ENCODE data around the gene CRYBG2.

CRYBG2 gene

DNA sequence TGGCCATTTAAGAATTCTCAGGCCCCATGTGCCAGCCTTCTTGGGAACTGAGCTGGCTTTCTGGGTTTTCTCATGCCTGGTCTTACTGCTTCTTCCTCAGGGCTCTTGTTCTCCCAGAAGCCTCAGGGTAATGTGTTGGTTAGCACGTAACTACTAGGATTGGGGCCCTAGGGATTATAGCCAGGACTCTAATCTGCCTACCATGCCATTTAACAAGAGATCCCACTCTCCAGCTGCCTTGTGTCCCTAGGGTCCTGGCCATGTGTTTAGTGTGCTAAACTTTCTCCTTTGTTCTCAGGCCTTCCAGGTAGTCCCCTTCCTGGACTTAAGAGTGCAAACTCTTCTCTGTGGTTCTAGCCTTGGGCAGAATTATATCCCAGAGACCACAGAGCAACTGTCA, 76.2 kb downstream of the CRYBG2 start:
- DNase-seq, result peak; percentile 23

DNA sequence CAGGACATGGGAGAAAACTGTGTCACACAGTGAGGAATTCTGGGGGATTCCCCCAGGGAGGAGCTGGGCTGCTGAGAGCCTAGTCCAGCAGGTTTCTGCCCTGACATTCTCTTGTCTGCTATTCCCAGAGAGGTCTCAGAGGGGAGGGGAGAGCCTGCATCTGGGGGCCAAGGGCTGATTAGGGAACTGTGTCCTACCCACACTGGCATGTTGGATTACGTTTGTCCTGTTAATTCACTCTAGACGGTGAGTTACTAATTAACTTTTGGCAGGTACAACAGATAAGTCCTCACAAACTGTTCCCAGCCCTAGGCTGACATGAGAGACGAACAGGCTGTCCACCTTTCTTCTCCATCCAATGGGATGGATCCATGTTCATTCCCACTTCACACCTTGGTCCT, 76.7 kb downstream of the CRYBG2 start:
- DNase-seq, result no peak

DNA sequence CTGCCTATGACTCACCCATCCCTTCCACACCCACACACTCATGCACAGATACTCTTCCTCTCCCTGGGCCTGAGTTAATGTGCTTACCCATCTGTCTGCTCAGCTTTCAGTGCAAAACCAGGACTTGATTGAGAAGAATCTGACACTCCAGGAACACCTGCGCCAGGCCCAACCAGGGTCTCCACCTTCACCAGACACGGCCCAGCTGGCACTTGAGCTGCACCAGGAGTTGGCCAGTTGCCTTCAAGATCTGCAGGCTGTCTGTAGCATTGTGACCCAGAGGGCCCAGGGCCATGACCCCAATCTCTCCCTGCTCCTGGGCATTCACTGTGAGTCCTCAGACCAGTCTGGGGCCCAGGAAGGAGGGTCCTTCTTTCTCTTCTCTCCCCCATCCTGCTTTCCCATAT, 77.5 kb downstream of the CRYBG2 start:
- DNase-seq, result peak; percentile 74

DNA sequence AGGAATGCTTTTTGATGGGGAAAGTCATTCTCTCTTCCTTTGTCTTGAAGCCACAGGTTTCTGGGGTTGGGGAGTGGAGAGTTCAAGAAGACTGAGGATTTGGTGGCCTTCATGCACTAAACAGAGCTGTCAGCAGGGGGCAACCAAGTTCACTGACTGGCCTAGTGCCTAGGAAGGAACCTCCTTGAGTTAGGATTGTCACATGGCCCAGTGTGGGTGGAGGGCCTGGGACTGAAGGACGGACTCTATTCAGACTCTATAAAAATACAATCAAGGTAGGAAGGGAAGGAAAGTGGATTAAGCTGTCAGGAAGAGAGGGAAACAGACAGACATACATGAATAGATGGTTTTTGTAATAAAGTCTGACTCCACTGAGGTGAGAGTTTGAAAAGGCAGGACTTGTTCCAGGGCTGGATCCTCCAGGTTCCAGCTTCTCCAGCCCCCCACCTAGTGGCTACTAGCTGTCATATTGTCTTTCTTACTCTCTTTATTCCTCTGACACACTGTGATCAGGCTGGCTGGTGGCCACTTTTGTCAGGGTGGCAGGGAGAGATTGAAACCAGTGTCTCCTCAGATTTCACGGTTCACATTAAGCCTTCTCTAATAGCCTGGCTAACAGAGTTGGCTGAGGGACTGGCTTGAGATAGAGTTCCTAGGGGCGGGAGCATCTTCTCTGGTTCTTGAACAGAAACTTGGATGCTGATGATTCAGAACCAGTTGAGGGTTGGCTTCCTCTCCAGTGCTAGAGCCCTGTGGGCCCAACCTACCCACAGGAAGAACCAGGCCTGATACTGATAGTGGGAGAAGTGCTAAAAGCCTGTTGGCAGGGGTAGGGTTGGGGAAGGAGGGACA, 78.1 kb downstream of the CRYBG2 start:
- DNase-seq, result peak; percentile 69

DNA sequence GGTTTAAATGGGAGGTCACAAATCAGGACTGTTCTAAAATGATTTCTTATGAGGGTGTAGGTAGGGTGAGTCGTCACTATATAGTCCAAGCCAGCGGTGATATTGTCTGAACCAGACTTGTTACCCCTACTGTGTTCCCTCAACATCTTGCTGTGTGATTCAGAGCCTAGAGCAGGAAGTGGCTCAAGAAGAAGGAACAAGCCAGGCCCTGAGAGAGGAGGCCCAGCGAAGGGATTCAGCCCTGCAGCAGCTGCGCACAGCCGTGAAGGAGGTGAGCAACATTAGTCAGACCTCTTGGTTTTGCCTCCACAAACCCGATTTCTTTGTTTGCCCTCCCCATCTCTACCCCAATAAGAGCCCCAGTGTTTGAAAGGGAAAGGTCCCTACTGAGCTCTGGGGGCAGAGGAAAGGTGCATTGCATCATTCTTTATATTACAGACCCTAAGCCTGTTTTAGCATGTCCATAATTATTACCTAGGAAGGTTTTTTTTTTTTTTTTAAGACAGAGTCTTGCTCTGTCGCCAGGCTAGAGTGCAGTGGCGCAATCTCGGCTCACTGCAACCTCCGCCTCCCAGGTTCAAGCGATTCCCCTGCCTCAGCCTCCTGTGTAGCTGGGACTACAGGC, 79.0 kb downstream of the CRYBG2 start:
- no peak for DNase-seq
